Measurements from ENCODE around the gene CNTLN.
"Not testable (repeated sequence)": the region's sequence is repeated elsewhere in the genome, so short reads cannot be mapped to it uniquely, and the experiment has no call there.

Gene CNTLN

GRCh38 chr9:17397166-17397728 is 262.4 kb downstream of the CNTLN start:
- in situ Hi-C loops (cut with HindIII; ENCODE audit: low sequenced_read_pairs), result not testable (repeated sequence)

GRCh38 chr9:17398350-17398749 is 263.5 kb downstream of the CNTLN start:
- in situ Hi-C loops (cut with HindIII; ENCODE audit: low sequenced_read_pairs), result no loop called here

GRCh38 chr9:17401858-17402257 is 267.0 kb downstream of the CNTLN start:
- in situ Hi-C loops (cut with HindIII; ENCODE audit: low sequenced_read_pairs), result no loop called here

- in situ Hi-C loops (cut with HindIII; ENCODE audit: low sequenced_read_pairs), result no loop called here
Measured at GRCh38 chr9:17402309-17402708, 267.5 kb downstream of the CNTLN start.

GRCh38 chr9:17403539-17403938 is 268.7 kb downstream of the CNTLN start:
- in situ Hi-C loops (cut with HindIII; ENCODE audit: low sequenced_read_pairs), result no loop called here

- in situ Hi-C loops (cut with HindIII; ENCODE audit: low sequenced_read_pairs), result no loop called here
Measured at GRCh38 chr9:17414986-17415385, 280.1 kb downstream of the CNTLN start.

- in situ Hi-C loops (cut with HindIII; ENCODE audit: low sequenced_read_pairs), result no loop called here
Measured at GRCh38 chr9:17422994-17423680, 288.3 kb downstream of the CNTLN start.

- in situ Hi-C loops (cut with HindIII; ENCODE audit: low sequenced_read_pairs), result no loop called here
Measured at GRCh38 chr9:17423681-17424011, 288.8 kb downstream of the CNTLN start.

GRCh38 chr9:17425384-17425783 is 290.5 kb downstream of the CNTLN start:
- in situ Hi-C loops (cut with HindIII; ENCODE audit: low sequenced_read_pairs), result no loop called here

GRCh38 chr9:17433526-17433925 is 298.7 kb downstream of the CNTLN start:
- in situ Hi-C loops (cut with HindIII; ENCODE audit: low sequenced_read_pairs), result no loop called here

GRCh38 chr9:17436854-17437253 is 302.0 kb downstream of the CNTLN start:
- in situ Hi-C loops (cut with HindIII; ENCODE audit: low sequenced_read_pairs), result no loop called here

GRCh38 chr9:17437813-17438212 is 303.0 kb downstream of the CNTLN start:
- in situ Hi-C loops (cut with HindIII; ENCODE audit: low sequenced_read_pairs), result no loop called here

- in situ Hi-C loops (cut with HindIII; ENCODE audit: low sequenced_read_pairs), result not testable (repeated sequence)
Measured at GRCh38 chr9:17445126-17445525, 310.3 kb downstream of the CNTLN start.

- in situ Hi-C loops (cut with HindIII; ENCODE audit: low sequenced_read_pairs), result no loop called here
Measured at GRCh38 chr9:17453751-17454150, 318.9 kb downstream of the CNTLN start.

GRCh38 chr9:17462869-17463464 is 328.1 kb downstream of the CNTLN start:
- in situ Hi-C loops (cut with HindIII; ENCODE audit: low sequenced_read_pairs), result no loop called here

GRCh38 chr9:17470036-17470813 is 335.4 kb downstream of the CNTLN start:
- in situ Hi-C loops (cut with HindIII; ENCODE audit: low sequenced_read_pairs), result no loop called here

GRCh38 chr9:17472126-17472525 is 337.3 kb downstream of the CNTLN start:
- in situ Hi-C loops (cut with HindIII; ENCODE audit: low sequenced_read_pairs), result no loop called here

- in situ Hi-C loops (cut with HindIII; ENCODE audit: low sequenced_read_pairs), result no loop called here
Measured at GRCh38 chr9:17476401-17476800, 341.6 kb downstream of the CNTLN start.

GRCh38 chr9:17477816-17478215 is 343.0 kb downstream of the CNTLN start:
- in situ Hi-C loops (cut with HindIII; ENCODE audit: low sequenced_read_pairs), result no loop called here

- in situ Hi-C loops (cut with HindIII; ENCODE audit: low sequenced_read_pairs), result no loop called here
Measured at GRCh38 chr9:17480966-17481365, 346.1 kb downstream of the CNTLN start.

GRCh38 chr9:17481565-17481964 is 346.7 kb downstream of the CNTLN start:
- in situ Hi-C loops (cut with HindIII; ENCODE audit: low sequenced_read_pairs), result no loop called here

GRCh38 chr9:17484906-17485305 is 350.1 kb downstream of the CNTLN start:
- in situ Hi-C loops (cut with HindIII; ENCODE audit: low sequenced_read_pairs), result no loop called here
